Measurements from ENCODE around the gene MRGPRE.
"Not testable (repeated sequence)": the region's sequence is repeated elsewhere in the genome, so short reads cannot be mapped to it uniquely, and the experiment has no call there.

- TF ChIP-seq CTCF (IDR thresholded peaks at IDR 0.05; ENCODE audit: low read length); EZH2 (optimal IDR thresholded peaks at IDR 0.05; ENCODE audit: low read depth, low read length): not testable (repeated sequence)
Measured at GRCh38 chr11:3278922-3279321, 46.7 kb upstream of the MRGPRE start.
